HEK293T (cell line): ENCODE results near the gene HOXA10.

ENCODE experiments used
- CTCF ChIA-PET: fragments of 350-600 bp; formaldehyde crosslinking; extraction: SDS; loops from one replicate; lab custom pipeline; 2021; ENCODE audit warnings: antibody characterized with exemption, inconsistent platforms; lab: Yijun Ruan, JAX
- POLR2A ChIA-PET: fragments of 350-600 bp; formaldehyde crosslinking; extraction: SDS; loops from one replicate; lab custom pipeline; 2020; ENCODE audit warnings: antibody characterized with exemption, inconsistent platforms; lab: Yijun Ruan, JAX
- DNase-seq: peaks from one replicate; pipeline ENCODE4 v3.0.0; 2012; ENCODE audit warnings: mixed read lengths; ENCODE audit errors: extremely low spot score
- ARNT ChIP-seq: fragments of 450-650 bp; IDR thresholded peaks from 2 replicates; pipeline ENCODE4 v1.6.1; 2017; ENCODE audit warnings: mild to moderate bottlenecking
- BHLHE40 ChIP-seq: fragments of 450-650 bp; IDR thresholded peaks from 2 replicates; pipeline ENCODE4 v1.6.1; 2016; ENCODE audit warnings: mild to moderate bottlenecking, moderate library complexity, borderline replicate concordance
- CTBP1 ChIP-seq: fragments of 450-650 bp; IDR thresholded peaks from 2 replicates; pipeline ENCODE4 v1.6.1; 2016; ENCODE audit warnings: borderline replicate concordance
- ELF4 ChIP-seq: fragments of 450-650 bp; IDR thresholded peaks from 2 replicates; pipeline ENCODE4 v1.6.1; 2017; ENCODE audit warnings: antibody characterized with exemption
- FOXA1 ChIP-seq: fragments of 450-650 bp; IDR thresholded peaks from 2 replicates; pipeline ENCODE4 v1.6.1; 2016; ENCODE audit warnings: mild to moderate bottlenecking
- FOXK2 ChIP-seq: fragments of 450-650 bp; IDR thresholded peaks from 2 replicates; pipeline ENCODE4 v1.6.1; 2016; ENCODE audit warnings: mild to moderate bottlenecking
- FOXM1 ChIP-seq: fragments of 450-650 bp; IDR thresholded peaks from 2 replicates; pipeline ENCODE4 v1.6.1; 2017; ENCODE audit warnings: mild to moderate bottlenecking, borderline replicate concordance
- HDGF ChIP-seq: fragments of 450-650 bp; IDR thresholded peaks from 2 replicates; pipeline ENCODE4 v1.6.1; 2017; ENCODE audit warnings: antibody characterized with exemption, borderline replicate concordance
- L3MBTL2 ChIP-seq: fragments of 450-650 bp; conservative IDR thresholded peaks from 2 replicates; pipeline ENCODE4 v1.6.1; 2016; ENCODE audit warnings: mild to moderate bottlenecking
- LEF1 ChIP-seq: fragments of 450-650 bp; IDR thresholded peaks from 2 replicates; pipeline ENCODE4 v1.6.1; 2017; ENCODE audit warnings: mild to moderate bottlenecking, borderline replicate concordance
- NFRKB ChIP-seq: fragments of 450-650 bp; IDR thresholded peaks from 2 replicates; pipeline ENCODE4 v1.6.1; 2016; ENCODE audit warnings: mild to moderate bottlenecking, moderate library complexity
- PKNOX1 ChIP-seq: fragments of 450-650 bp; IDR thresholded peaks from 2 replicates; pipeline ENCODE4 v1.6.1; 2016
- SP1 ChIP-seq: fragments of 450-650 bp; IDR thresholded peaks from 2 replicates; pipeline ENCODE4 v1.6.1; 2017
- SUZ12 ChIP-seq: fragments of 450-650 bp; IDR thresholded peaks from 2 replicates; pipeline ENCODE4 v1.6.1; 2016; ENCODE audit warnings: mild to moderate bottlenecking
- TARDBP ChIP-seq: fragments of 450-650 bp; IDR thresholded peaks from 2 replicates; pipeline ENCODE4 v1.6.1; 2016
- ZNF384 ChIP-seq: fragments of 450-650 bp; IDR thresholded peaks from 2 replicates; pipeline ENCODE4 v1.6.1; 2016

Gene HOXA10

GRCh38 chr7:27215356-27215755, 41.2 kb upstream of the HOXA10 start:
- CTCF ChIA-PET = no interaction called here
- POLR2A ChIA-PET = no interaction called here
- no peak for TF ChIP-seq SP1
- TF ChIP-seq FOXA1 = no peak
- no peak for TF ChIP-seq FOXK2
- no peak for TF ChIP-seq ELF4
- TF ChIP-seq BHLHE40 = no peak
- no peak for TF ChIP-seq LEF1
- no peak for TF ChIP-seq ZNF384
- no peak for TF ChIP-seq TARDBP
- TF ChIP-seq L3MBTL2 = no peak
- TF ChIP-seq FOXM1 = no peak
- TF ChIP-seq HDGF = no peak
- no peak for TF ChIP-seq ARNT
- no peak for TF ChIP-seq SUZ12
- no peak for TF ChIP-seq CTBP1
- TF ChIP-seq NFRKB = no peak
- no peak for TF ChIP-seq PKNOX1
- no peak for DNase-seq

- DNase-seq = no peak
- CTCF ChIA-PET = no interaction called here
- TF ChIP-seq ARNT = no peak
- TF ChIP-seq PKNOX1 = no peak
- TF ChIP-seq BHLHE40 = no peak
- TF ChIP-seq L3MBTL2 = no peak
- TF ChIP-seq NFRKB = no peak
- TF ChIP-seq LEF1 = no peak
- no peak for TF ChIP-seq TARDBP
- no peak for TF ChIP-seq FOXK2
- no peak for TF ChIP-seq SP1
- TF ChIP-seq FOXM1 = no peak
- TF ChIP-seq SUZ12 = no peak
- TF ChIP-seq ELF4 = no peak
- no peak for TF ChIP-seq HDGF
- TF ChIP-seq FOXA1 = no peak
- POLR2A ChIA-PET = no interaction called here
These were observed 40.3 kb upstream of the HOXA10 start for GRCh38 chr7:27214239-27214950.

GRCh38 chr7:27213433-27214238, 39.5 kb upstream of the HOXA10 start:
- no peak for DNase-seq
- CTCF ChIA-PET = no interaction called here
- no peak for TF ChIP-seq TARDBP
- TF ChIP-seq LEF1 = no peak
- TF ChIP-seq FOXA1 = no peak
- TF ChIP-seq SUZ12 = no peak
- TF ChIP-seq BHLHE40 = no peak
- TF ChIP-seq L3MBTL2 = no peak
- no peak for TF ChIP-seq ELF4
- no peak for TF ChIP-seq SP1
- no peak for TF ChIP-seq FOXK2
- no peak for TF ChIP-seq FOXM1
- TF ChIP-seq PKNOX1 = no peak
- TF ChIP-seq ARNT = no peak
- TF ChIP-seq NFRKB = no peak
- no peak for TF ChIP-seq ZNF384
- TF ChIP-seq HDGF = no peak
- no peak for TF ChIP-seq CTBP1
- POLR2A ChIA-PET = interaction anchor here (0.6 kb wide), 1 partner anchor 14 kb away, joined by 3 read pairs; the partner anchor contains the start of gene HOXA13

GRCh38 chr7:27212497-27213432, 38.6 kb upstream of the HOXA10 start:
- TF ChIP-seq NFRKB (no peak), SUZ12 (no peak), TARDBP (no peak), SP1 (no peak), FOXA1 (no peak)
- ChIA-PET POLR2A (interaction anchor here (0.6 to 0.9 kb wide), 2 partner anchors 10 to 13 kb away, joined by 3 read pairs; partner anchors contain the start of gene HOXA13), CTCF (no interaction called here)
- DNase-seq = no peak

GRCh38 chr7:27211764-27212204, 37.7 kb upstream of the HOXA10 start:
- no peak for TF ChIP-seq NFRKB
- TF ChIP-seq ARNT = no peak
- ChIA-PET CTCF (interaction anchor here (1.0 kb wide), 1 partner anchor 137 kb away, joined by 3 read pairs; no protein-coding TSS in a partner anchor), POLR2A (interaction anchor here (0.9 kb wide), 1 partner anchor 9 kb away, joined by 3 read pairs; no protein-coding TSS in a partner anchor)
- no peak for DNase-seq
